ENCODE measurements around the gene MPEG1. TPM values are rescaled to one million over a fixed set of nuclear protein-coding genes. Genes with fewer than 3 reads are reported as not detected.

The MPEG1 gene
- total and polyA plus RNA-seq, 2 of the 4 experiments (the other 2 are of a cell fraction): not detected

DNA sequence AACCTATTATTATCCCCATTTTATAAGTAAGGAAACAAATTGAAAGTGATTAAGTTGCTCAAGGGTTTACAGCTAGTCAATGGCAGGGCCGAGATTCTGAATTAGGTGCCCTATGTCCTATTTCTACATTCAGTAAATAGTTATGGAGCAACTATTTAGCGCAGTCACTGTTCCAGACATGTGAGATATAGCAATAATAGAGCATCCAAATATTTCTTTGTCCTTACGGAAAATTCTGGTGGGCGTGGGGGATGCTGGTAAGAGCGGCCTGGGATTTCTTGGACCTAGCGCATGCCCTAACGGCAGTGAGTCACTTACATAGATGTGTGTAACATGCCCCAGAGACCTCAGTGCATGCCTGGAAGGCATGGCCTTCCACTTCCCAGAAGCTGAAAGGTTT is 36.4 kb downstream of the MPEG1 start:
- H3K14ac ChIP-seq (replicated peaks; ENCODE audit: low read depth, low read length): no peak overlapping the region
- TF ChIP-seq, protein P1, sequence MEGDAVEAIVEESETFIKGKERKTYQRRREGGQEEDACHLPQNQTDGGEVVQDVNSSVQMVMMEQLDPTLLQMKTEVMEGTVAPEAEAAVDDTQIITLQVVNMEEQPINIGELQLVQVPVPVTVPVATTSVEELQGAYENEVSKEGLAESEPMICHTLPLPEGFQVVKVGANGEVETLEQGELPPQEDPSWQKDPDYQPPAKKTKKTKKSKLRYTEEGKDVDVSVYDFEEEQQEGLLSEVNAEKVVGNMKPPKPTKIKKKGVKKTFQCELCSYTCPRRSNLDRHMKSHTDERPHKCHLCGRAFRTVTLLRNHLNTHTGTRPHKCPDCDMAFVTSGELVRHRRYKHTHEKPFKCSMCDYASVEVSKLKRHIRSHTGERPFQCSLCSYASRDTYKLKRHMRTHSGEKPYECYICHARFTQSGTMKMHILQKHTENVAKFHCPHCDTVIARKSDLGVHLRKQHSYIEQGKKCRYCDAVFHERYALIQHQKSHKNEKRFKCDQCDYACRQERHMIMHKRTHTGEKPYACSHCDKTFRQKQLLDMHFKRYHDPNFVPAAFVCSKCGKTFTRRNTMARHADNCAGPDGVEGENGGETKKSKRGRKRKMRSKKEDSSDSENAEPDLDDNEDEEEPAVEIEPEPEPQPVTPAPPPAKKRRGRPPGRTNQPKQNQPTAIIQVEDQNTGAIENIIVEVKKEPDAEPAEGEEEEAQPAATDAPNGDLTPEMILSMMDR (conservative IDR thresholded peaks at IDR 0.05; ENCODE audit: low read depth, low read length): no peak
- no peak for TF ChIP-seq MAZ (IDR thresholded peaks at IDR 0.05; ENCODE audit: borderline replicate concordance, low read depth, low read length)
- no peak for TF ChIP-seq RAD21 (IDR thresholded peaks at IDR 0.05; ENCODE audit: low read length)
- TF ChIP-seq RFX5 (IDR thresholded peaks at IDR 0.05; ENCODE audit: low read depth, low read length): no peak
- TF ChIP-seq FOS (IDR thresholded peaks at IDR 0.05; ENCODE audit: low read depth, low read length): no peak
- TF ChIP-seq CEBPB (IDR thresholded peaks at IDR 0.05; ENCODE audit: low read depth, low read length): no peak
- TF ChIP-seq, protein P2, sequence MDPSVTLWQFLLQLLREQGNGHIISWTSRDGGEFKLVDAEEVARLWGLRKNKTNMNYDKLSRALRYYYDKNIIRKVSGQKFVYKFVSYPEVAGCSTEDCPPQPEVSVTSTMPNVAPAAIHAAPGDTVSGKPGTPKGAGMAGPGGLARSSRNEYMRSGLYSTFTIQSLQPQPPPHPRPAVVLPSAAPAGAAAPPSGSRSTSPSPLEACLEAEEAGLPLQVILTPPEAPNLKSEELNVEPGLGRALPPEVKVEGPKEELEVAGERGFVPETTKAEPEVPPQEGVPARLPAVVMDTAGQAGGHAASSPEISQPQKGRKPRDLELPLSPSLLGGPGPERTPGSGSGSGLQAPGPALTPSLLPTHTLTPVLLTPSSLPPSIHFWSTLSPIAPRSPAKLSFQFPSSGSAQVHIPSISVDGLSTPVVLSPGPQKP (IDR thresholded peaks at IDR 0.05; ENCODE audit: borderline replicate concordance, low read depth, low read length): no peak
- no peak for TF ChIP-seq MAFK (IDR thresholded peaks at IDR 0.05; ENCODE audit: low read depth, low read length)
- TF ChIP-seq CHD1 (IDR thresholded peaks at IDR 0.05; ENCODE audit: low read depth, low read length): no peak
- no peak for TF ChIP-seq MXI1 (IDR thresholded peaks at IDR 0.05; ENCODE audit: borderline replicate concordance, low read depth, low read length)
- no peak for TF ChIP-seq POLR2A (IDR thresholded peaks at IDR 0.05; ENCODE audit: low read depth, low read length)
- no peak for TF ChIP-seq BHLHE40 (IDR thresholded peaks at IDR 0.05; ENCODE audit: low read depth, low read length)
- TF ChIP-seq RCOR1 (IDR thresholded peaks at IDR 0.05; ENCODE audit: insufficient replicate concordance, low read length): no peak
- TF ChIP-seq, protein P3, sequence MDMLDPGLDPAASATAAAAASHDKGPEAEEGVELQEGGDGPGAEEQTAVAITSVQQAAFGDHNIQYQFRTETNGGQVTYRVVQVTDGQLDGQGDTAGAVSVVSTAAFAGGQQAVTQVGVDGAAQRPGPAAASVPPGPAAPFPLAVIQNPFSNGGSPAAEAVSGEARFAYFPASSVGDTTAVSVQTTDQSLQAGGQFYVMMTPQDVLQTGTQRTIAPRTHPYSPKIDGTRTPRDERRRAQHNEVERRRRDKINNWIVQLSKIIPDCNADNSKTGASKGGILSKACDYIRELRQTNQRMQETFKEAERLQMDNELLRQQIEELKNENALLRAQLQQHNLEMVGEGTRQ (IDR thresholded peaks at IDR 0.05; ENCODE audit: low read depth, low read length): no peak
- WGBS, 2 experiments (ENCODE audit: extremely low coverage in 2 of 2, insufficient read length in 1 of 2): 95% methylated on average over 3 of the region's 7 CpGs; no CpG with 5 or more reads in 1 of the 2 experiments
- no TSS peak for BruUV-seq (replicated peaks)
- no peak overlapping the region for H3K18ac ChIP-seq (ENCODE audit: low read depth, low read length)
- H3K27me3 ChIP-seq (ENCODE audit: control insufficient read depth, insufficient read depth, low read length): no peaks in the 10 kb centered on the region
- H2BK20ac ChIP-seq (ENCODE audit: low read depth, low read length): no peak overlapping the region
- H4K20me1 ChIP-seq (ENCODE audit: insufficient read depth, low read length): peaks cover 5% of the 10 kb centered on the region; the same call in 1 of the 2 replicates
- H2BK15ac ChIP-seq (ENCODE audit: low read depth, low read length): no peak overlapping the region
- 0 out of 2 replicates have a peak, but pooled peaks cover 2% of the 10 kb centered on the region for H3K36me3 ChIP-seq (ENCODE audit: control insufficient read depth, insufficient read depth, low read length)
- POLR2A ChIA-PET (ENCODE audit: unreplicated experiment): no interaction called here
- no peak overlapping the region for H4K8ac ChIP-seq (ENCODE audit: low read depth in 2 of 2, low read length in 2 of 2)
- no peak overlapping the region for H3K56ac ChIP-seq (ENCODE audit: extremely low read depth, insufficient read depth, low read length)
- CTCF ChIA-PET: no interaction called here
- dilution Hi-C loops (cut with HindIII; ENCODE audit: low sequenced_read_pairs, unreplicated experiment): no loop called here
- no peak overlapping the region for H3K23ac ChIP-seq (ENCODE audit: low read depth, low read length)
- no peak overlapping the region for H3K27ac ChIP-seq (ENCODE audit: insufficient read depth, low read length)
- peaks cover 0 to 16% of the 10 kb centered on the region in 2 experiments; a peak in 2 of 4 replicates for H3K79me1 ChIP-seq (ENCODE audit: low read depth in 1 of 2, low read length in 2 of 2)
- no peak overlapping the region for H2AK9ac ChIP-seq (replicated peaks; ENCODE audit: low read depth, low read length, poor library complexity)
- H2BK120ac ChIP-seq (ENCODE audit: low read depth, low read length): no peak overlapping the region
- in situ Hi-C loops (cut with MboI; ENCODE audit: low sequenced_read_pairs): no loop called here
- no peak overlapping the region for H3K4ac ChIP-seq (ENCODE audit: low read depth, low read length)
- no peak overlapping the region for H3K9ac ChIP-seq (ENCODE audit: low read depth, low read length)
- H3K4me3 ChIP-seq (ENCODE audit: insufficient read depth, low read depth, low read length): no peak overlapping the region
- no peak overlapping the region for H2BK5ac ChIP-seq (ENCODE audit: low read depth, low read length, poor library complexity, severe bottlenecking)
- H2AK5ac ChIP-seq (ENCODE audit: low read depth, low read length): no peak overlapping the region
- no peaks in the 10 kb centered on the region for H3K9me3 ChIP-seq (ENCODE audit: control insufficient read depth, insufficient read depth, low read length)
- ATAC-seq (ENCODE audit: low read depth): no peak
- intact Hi-C loops (cut with micrococcal nuclease): no loop called here
- no peak overlapping the region for H2AFZ ChIP-seq (replicated peaks; ENCODE audit: low read length, poor library complexity)
- no peak overlapping the region for H4K91ac ChIP-seq (ENCODE audit: insufficient read depth, low read depth, low read length)
- no peak for DNase-seq
- no peak overlapping the region for H3K4me2 ChIP-seq (ENCODE audit: low read depth, low read length)
- no peak overlapping the region for H4K5ac ChIP-seq (ENCODE audit: low read depth, low read length)
- peaks cover 12% of the 10 kb centered on the region for H3K4me1 ChIP-seq (ENCODE audit: control insufficient read depth, insufficient read depth, low read length)
- H3K9me1 ChIP-seq (ENCODE audit: insufficient read depth, low read length): peaks cover 8% of the 10 kb centered on the region; the same call in 1 of the 2 replicates
